ENCODE measurements around the gene GNAQ.

GNAQ gene

GRCh38 chr9:77876590-77876989, 155.0 kb downstream of the GNAQ start:
- no peak overlapping the region for H3K4me3 ChIP-seq
- no peak for DNase-seq (ENCODE audit: low spot score)
- no peak overlapping the region for H3K27ac ChIP-seq
- no peak for TF ChIP-seq CTCF (IDR thresholded peaks at IDR 0.05)

DNA sequence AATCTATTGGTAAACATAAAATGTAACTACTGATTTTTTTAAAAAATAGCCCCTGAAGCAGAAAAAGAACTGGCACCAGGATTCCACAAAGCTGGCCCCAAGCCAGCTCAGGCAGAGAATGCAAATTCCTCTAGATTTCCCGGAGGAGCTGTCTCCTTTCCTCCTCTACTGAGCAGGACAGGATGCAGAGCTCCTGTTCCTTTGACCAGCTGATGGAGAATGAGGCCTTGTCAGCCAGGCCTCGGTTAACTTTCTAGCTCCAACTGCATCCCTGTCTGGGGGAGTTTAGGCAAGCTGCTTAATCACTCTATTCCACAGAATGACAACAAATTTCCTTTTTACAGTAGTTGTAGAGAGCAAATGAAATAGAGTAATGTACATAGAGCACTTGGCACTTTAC, 155.5 kb downstream of the GNAQ start:
- Histone ChIP-seq H3K4me3 (no peak overlapping the region), H3K27ac (no peak overlapping the region)
- no peak for DNase-seq (ENCODE audit: low spot score)
- TF ChIP-seq CTCF (IDR thresholded peaks at IDR 0.05): no peak

GRCh38 chr9:77872863-77873262, 158.7 kb downstream of the GNAQ start:
- Histone ChIP-seq H3K4me3 (no peak overlapping the region), H3K27ac (no peak overlapping the region)
- no peak for DNase-seq (ENCODE audit: low spot score)
- no peak for TF ChIP-seq CTCF (IDR thresholded peaks at IDR 0.05)

DNA sequence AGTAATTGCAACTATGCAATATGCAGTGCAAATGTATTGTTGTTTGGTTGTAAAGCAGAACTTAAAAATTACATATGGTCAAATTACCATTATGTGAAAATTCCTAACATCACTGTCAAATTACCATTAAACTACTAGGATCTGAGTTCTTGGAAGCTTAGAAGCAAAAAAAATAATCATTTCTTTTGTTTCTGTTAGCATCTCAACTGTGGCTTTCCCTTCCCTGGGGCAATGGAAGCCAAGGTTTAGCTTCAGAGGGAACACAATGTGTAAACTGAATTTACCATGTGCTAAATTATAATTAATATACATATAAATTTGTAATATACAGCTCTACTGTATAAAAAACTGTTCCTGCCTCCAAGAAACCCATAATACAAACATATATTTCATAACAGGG, 159.4 kb downstream of the GNAQ start:
- no peak overlapping the region for H3K27ac ChIP-seq
- no peak for TF ChIP-seq CTCF (IDR thresholded peaks at IDR 0.05)
- no peak overlapping the region for H3K4me3 ChIP-seq
- no peak for DNase-seq (ENCODE audit: low spot score)

DNA sequence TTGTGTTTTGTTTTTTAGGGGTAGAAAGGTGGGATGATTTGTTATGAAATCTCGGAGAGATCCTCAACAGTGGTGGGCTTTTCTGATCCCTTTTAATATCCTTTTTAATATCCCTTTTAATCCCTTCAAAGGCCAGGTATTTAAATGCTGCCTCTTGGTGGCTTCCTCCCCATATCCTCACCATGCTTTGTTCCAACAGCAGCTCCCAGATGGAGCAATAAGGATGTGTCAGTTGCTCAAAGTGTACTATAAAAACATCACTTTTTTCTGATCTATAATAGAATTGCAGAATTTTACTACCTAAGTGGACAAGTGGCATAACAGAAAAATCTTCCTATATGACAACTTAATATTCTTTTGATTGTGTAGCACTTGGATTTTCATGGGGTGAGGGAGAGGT, 160.1 kb downstream of the GNAQ start:
- DNase-seq (ENCODE audit: low spot score): no peak
- H3K4me3 ChIP-seq: no peak overlapping the region
- no peak for TF ChIP-seq CTCF (IDR thresholded peaks at IDR 0.05)
- no peak overlapping the region for H3K27ac ChIP-seq

- Histone ChIP-seq H3K27ac (no peak overlapping the region), H3K4me3 (no peak overlapping the region)
- TF ChIP-seq CTCF (IDR thresholded peaks at IDR 0.05): no peak
- no peak for DNase-seq (ENCODE audit: low spot score)
Observed at GRCh38 chr9:77866878-77867277, 164.7 kb downstream of the GNAQ start.

DNA sequence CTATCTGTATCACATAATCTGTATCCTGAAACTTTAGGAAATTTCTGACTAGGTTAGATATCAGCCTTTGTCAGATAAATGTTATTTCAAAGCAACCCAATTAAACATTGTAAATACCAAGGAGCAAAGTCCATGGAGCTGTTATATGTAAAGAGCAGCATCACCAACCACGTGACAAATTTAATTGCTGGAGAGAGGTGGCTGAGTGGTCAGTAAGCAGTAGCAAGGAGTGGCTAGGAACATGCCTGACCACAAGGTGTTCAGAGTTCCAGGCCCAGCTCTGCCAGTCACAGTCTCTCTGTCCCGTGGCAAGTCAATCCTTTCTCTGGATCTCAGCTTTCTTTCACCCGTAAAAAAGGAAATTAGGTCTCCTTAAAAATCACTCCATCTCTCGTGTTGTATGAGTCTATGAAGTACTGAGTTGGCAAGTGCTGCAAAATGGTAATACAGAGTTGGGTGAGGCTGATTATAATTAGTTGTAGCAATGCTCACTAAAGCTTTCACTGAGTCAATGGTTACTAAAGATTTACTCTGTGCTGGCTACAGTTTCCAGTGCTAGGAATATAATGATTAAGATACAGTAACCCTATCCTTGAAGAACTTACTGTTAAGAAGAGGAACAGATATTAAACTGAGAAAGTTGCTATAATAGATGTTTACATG, 166.1 kb downstream of the GNAQ start:
- DNase-seq (ENCODE audit: low spot score): no peak
- Histone ChIP-seq H3K27ac (no peak overlapping the region), H3K4me3 (no peak overlapping the region)
- no peak for TF ChIP-seq CTCF (IDR thresholded peaks at IDR 0.05)
